MM.1S (cell line): ENCODE results near the gene GSN.

ENCODE experiments used
- DNase-seq: peaks from one replicate; pipeline ENCODE4 v3.0.0-alpha.2; 2015
- H2AFZ ChIP-seq: fragments of 300-600 bp; sonication (generic); 2 replicates; pipeline ENCODE4 v1.6.0; 2016; ENCODE audit warnings: antibody characterized with exemption, low read length
- H3F3A ChIP-seq: fragments of 300-600 bp; sonication (generic); 2 replicates; pipeline ENCODE4 v1.6.1; 2016; ENCODE audit warnings: mild to moderate bottlenecking, antibody characterized with exemption, low read length, moderate library complexity, mixed read lengths; ENCODE audit not compliant: insufficient read depth
- H3K27ac ChIP-seq: fragments of 300-600 bp; sonication (generic); 2 replicates; pipeline ENCODE4 v1.5.1; 2016; ENCODE audit warnings: mild to moderate bottlenecking, low read length
- H3K27me3 ChIP-seq: fragments of 300-600 bp; sonication (generic); replicated peaks from 2 replicates; pipeline ENCODE4 v1.6.0; 2016; ENCODE audit warnings: low read length; ENCODE audit not compliant: insufficient read depth
- H3K36me3 ChIP-seq: fragments of 300-600 bp; sonication (generic); replicated peaks from 2 replicates; pipeline ENCODE4 v1.6.1; 2016; ENCODE audit warnings: mild to moderate bottlenecking, low read length, mixed read lengths; ENCODE audit not compliant: insufficient read depth
- H3K4me1 ChIP-seq: fragments of 300-600 bp; sonication (generic); 2 replicates; pipeline ENCODE4 v1.6.1; 2016; ENCODE audit warnings: low read length, mixed read lengths
- H3K4me2 ChIP-seq: fragments of 300-600 bp; sonication (generic); 2 replicates; pipeline ENCODE4 v1.6.0; 2016; ENCODE audit warnings: low read depth, low read length
- H3K4me3 ChIP-seq: fragments of 300-600 bp; sonication (generic); 2 replicates; pipeline ENCODE4 v1.5.1; 2016; ENCODE audit warnings: low read length, mixed read lengths
- H3K79me2 ChIP-seq: fragments of 300-600 bp; sonication (generic); 2 replicates; pipeline ENCODE4 v1.6.1; 2016; ENCODE audit warnings: mixed run types, low read length, mixed read lengths
- H3K9ac ChIP-seq: fragments of 300-600 bp; sonication (generic); 2 replicates; pipeline ENCODE4 v1.6.1; 2016; ENCODE audit warnings: low read length, mixed read lengths
- H3K9me2 ChIP-seq: fragments of 300-600 bp; sonication (generic); replicated peaks from 2 replicates; pipeline ENCODE4 v1.6.1; 2016; ENCODE audit warnings: mild to moderate bottlenecking, low read length, mixed read lengths; ENCODE audit not compliant: insufficient read depth
- H3K9me3 ChIP-seq: fragments of 300-600 bp; sonication (generic); replicated peaks from 2 replicates; pipeline ENCODE4 v1.6.1; 2016; ENCODE audit warnings: mild to moderate bottlenecking, low read length, mixed read lengths; ENCODE audit not compliant: insufficient read depth
- H4K20me1 ChIP-seq: fragments of 300-600 bp; sonication (generic); 2 replicates; pipeline ENCODE4 v1.6.1; 2016; ENCODE audit warnings: mild to moderate bottlenecking, low read length, moderate library complexity, mixed read lengths; ENCODE audit not compliant: insufficient read depth
- CTCF ChIP-seq: fragments of 300-600 bp; sonication (generic); IDR thresholded peaks from 2 replicates; pipeline ENCODE4 v1.5.1; 2016; ENCODE audit warnings: antibody characterized with exemption, low read length, mixed read lengths
- EZH2 ChIP-seq: fragments of 300-600 bp; sonication (generic); optimal IDR thresholded peaks from 2 replicates; pipeline ENCODE3; 2017; ENCODE audit warnings: low read depth, mild to moderate bottlenecking, antibody characterized with exemption, low read length, mixed read lengths
- EZH2phosphoT487 ChIP-seq: fragments of 300-600 bp; sonication (generic); IDR thresholded peaks from 2 replicates; pipeline ENCODE4 v1.6.1; 2018; ENCODE audit warnings: antibody characterized with exemption, low read length

The GSN gene

GRCh38 chr9:121252104-121252851 is 15.7 kb upstream of the GSN start:
- no peak overlapping the region for H3K4me3 ChIP-seq
- no peaks in the 10 kb centered on the region for H3K9me3 ChIP-seq
- TF ChIP-seq EZH2 (no peak), EZH2phosphoT487 (no peak), CTCF (no peak)
- no peak for DNase-seq
- no peaks in the 10 kb centered on the region for H3K79me2 ChIP-seq
- H3K27me3 ChIP-seq: no peaks in the 10 kb centered on the region
- H3K4me2 ChIP-seq: no peak overlapping the region
- H3F3A ChIP-seq: no peaks in the 10 kb centered on the region
- no peak overlapping the region for H2AFZ ChIP-seq
- H3K9ac ChIP-seq: no peak overlapping the region
- no peak overlapping the region for H3K27ac ChIP-seq
- no peaks in the 10 kb centered on the region for H3K9me2 ChIP-seq
- H3K4me1 ChIP-seq: no peaks in the 10 kb centered on the region; the same call in 1 of the 2 replicates
- H3K36me3 ChIP-seq: no peaks in the 10 kb centered on the region
- no peaks in the 10 kb centered on the region for H4K20me1 ChIP-seq

GRCh38 chr9:121253162-121253561 is 14.8 kb upstream of the GSN start:
- TF ChIP-seq EZH2: no peak
- no peak for TF ChIP-seq EZH2phosphoT487
- TF ChIP-seq CTCF: no peak
- H3K9me2 ChIP-seq: no peaks in the 10 kb centered on the region
- H3K9ac ChIP-seq: no peak overlapping the region
- no peaks in the 10 kb centered on the region; the same call in 1 of the 2 replicates for H3K4me1 ChIP-seq
- H3F3A ChIP-seq: no peaks in the 10 kb centered on the region
- no peaks in the 10 kb centered on the region for H3K9me3 ChIP-seq
- H3K4me2 ChIP-seq: no peak overlapping the region
- no peak overlapping the region for H2AFZ ChIP-seq
- no peaks in the 10 kb centered on the region for H4K20me1 ChIP-seq
- no peaks in the 10 kb centered on the region for H3K79me2 ChIP-seq
- H3K27ac ChIP-seq: no peak overlapping the region
- H3K27me3 ChIP-seq: no peaks in the 10 kb centered on the region
- no peak overlapping the region for H3K4me3 ChIP-seq
- no peaks in the 10 kb centered on the region for H3K36me3 ChIP-seq
- DNase-seq: no peak

GRCh38 chr9:121253821-121254501 is 14.0 kb upstream of the GSN start:
- H2AFZ ChIP-seq: no peak overlapping the region
- TF ChIP-seq EZH2 (no peak), CTCF (no peak), EZH2phosphoT487 (no peak)
- no peak overlapping the region for H3K9ac ChIP-seq
- no peak overlapping the region for H3K4me2 ChIP-seq
- no peaks in the 10 kb centered on the region; the same call in 1 of the 2 replicates for H3K4me1 ChIP-seq
- H3K36me3 ChIP-seq: no peaks in the 10 kb centered on the region
- no peaks in the 10 kb centered on the region for H3F3A ChIP-seq
- DNase-seq: no peak
- H3K27ac ChIP-seq: no peak overlapping the region
- no peaks in the 10 kb centered on the region for H4K20me1 ChIP-seq
- H3K9me3 ChIP-seq: no peaks in the 10 kb centered on the region
- no peaks in the 10 kb centered on the region for H3K9me2 ChIP-seq
- H3K79me2 ChIP-seq: no peaks in the 10 kb centered on the region
- H3K4me3 ChIP-seq: no peak overlapping the region
- H3K27me3 ChIP-seq: no peaks in the 10 kb centered on the region
